SH-SY5Y (cell line): Measurements from ENCODE around the gene UBR1.

ENCODE experiments used
- GATA2 ChIP-seq: IDR thresholded peaks from 2 replicates; pipeline ENCODE4 v1.6.1; 2011; ENCODE audit warnings: mild to moderate bottlenecking, low read depth, low read length
- GATA3 ChIP-seq: IDR thresholded peaks from 2 replicates; pipeline ENCODE4 v1.6.1; 2011; ENCODE audit warnings: low read depth, mild to moderate bottlenecking, low read length, moderate library complexity

DNA sequence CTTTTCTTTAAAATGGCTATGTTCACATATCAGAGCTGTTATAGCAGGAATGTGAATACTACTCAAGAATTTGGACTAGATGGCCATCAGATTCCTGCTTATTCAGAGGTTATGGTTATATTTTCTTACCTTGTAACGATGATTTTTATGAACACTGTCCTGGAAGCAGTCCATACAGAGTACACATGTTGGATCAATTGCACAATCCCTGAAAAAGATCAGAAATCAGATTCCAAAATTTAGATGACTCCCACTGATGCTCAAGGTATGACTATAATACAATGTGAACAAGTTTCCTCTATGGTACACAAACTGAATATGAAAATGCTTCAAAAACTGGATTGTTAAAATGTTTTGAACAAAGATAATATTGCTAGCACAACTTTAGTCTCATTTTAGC, 23.3 kb downstream of the UBR1 start:
- no peak for TF ChIP-seq GATA2
- no peak for TF ChIP-seq GATA3
